HG02623 (cell line): ENCODE data around the gene MSMO1.
"Not testable (repeated sequence)": the region's sequence is repeated elsewhere in the genome, so short reads cannot be mapped to it uniquely, and the experiment has no call there.

Source experiments
- ATAC-seq: cut with Tn5 transposase; IDR thresholded peaks from one replicate; pipeline ENCODE4 v1.9.1; 2021; ENCODE audit warnings: moderate library complexity; ENCODE audit not compliant: unreplicated experiment

MSMO1 gene

DNA sequence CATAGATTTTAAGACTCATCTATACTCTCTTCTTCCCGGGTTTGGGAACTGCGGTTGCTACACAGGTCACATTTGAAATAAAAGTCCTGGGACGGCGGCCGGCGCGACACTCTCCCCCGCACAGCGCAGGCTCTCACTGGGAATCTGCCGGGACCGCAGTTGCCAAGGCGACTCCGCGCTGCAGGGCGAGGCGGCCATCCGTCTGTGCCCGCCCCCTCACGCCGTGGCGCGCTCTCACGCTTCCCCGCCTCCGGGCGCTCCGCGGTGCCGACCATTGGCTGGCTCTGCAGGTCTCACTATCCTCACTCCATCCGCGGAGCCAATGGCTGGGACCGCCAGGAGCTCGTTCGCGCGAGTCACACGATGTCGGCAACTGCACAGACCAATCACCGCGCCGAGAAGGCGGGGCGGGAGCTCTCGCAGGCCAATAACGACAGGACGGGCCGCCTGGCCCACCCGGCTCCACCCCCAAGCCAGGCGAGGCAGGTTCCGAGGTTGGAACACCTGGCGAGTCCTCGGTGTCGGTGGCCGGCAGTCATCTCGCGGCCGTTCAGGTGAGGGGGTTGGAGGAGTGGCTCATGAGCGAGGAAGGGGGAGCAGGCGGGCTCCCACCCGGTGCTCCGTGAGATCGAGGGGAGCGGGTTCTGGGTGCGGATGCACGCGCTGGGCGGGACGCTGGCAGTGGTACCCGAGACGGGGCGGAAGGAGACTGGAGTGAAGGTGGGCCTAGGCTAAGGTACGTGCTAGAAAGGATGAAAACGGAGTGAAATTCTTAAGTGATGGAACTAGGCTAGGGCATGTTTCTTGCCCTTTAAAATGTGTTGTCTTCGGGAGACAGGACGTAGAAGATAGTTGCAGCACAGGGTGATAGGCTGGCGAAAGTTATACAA is at the start of gene MSMO1:
TSS of gene MSMO1 (plus strand) at position 459 of the 890 bp plus-strand sequence. CDS start 5,702 bp downstream, outside the sequence.
- ATAC-seq = peak; percentile 97

DNA sequence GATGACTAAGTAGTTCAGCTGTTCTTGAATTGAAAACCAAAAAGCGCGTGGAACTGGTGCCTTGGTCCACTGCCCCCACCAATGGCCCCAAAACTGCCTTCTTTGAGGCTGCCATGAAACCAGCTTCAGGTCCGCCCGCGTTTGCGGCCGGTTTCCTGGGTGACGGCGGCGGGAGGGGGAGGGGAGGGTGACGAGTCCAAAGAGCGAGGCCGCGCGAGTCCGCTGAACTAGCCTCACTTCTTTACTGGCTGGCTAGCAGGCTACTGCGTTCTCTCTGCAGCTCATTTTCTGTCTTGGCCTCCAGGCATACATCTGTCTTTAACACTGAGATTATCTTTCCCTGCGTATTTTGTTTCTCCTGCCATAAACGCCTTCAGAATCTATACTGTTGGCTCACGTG is 47.9 kb upstream of the MSMO1 start:
- not testable (repeated sequence) for ATAC-seq

DNA sequence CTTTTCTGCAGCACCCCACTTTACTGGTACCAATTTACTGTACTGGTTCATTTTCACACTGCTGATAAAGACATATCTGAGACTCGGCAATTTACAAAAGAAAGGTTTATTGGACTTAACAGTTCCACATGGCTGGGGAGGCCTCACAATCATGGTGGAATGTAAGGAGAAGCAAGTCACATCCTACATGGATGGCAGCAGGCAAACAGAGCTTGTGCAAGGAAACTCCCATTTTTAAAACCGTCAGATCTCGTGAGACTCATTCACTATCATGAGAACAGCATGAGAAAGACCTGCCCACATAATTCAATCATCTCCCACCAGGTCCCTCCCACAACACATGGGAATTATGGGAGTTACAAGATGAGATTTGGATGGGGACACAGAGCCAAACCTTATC is 42.8 kb upstream of the MSMO1 start:
- not testable (repeated sequence) for ATAC-seq

DNA sequence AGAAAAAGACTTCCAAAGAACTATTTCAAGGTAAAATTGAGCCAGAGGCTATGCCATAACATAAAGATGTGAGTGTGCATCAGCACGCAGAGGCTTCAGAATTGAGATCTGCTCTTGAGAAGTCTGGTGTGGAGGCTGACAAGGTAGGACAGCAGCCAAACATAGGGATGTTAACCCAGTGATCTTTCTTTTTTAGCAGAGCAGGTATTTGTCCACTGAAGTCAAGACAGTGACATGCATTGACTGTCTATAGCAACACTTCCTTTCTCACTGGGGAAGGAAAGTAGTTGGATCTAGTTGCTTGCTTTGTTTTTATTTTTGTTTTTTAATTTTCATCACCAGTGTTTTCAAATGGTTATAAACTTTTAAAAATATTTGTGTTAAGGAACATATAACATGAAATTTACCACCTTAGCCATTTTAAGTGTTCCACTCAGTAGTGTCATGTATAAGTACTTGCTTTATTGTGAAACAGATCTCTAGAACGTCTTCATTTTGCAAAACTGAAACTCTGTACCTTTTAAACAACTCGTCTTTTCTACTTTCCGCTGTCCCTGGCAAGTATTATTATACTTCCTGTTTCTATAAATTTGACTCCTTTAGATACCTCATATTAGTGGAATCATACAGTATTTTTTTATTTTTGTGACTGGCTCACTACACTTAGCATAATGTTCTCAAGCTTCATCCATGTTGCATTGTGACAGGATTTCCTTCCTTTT is 40.7 kb upstream of the MSMO1 start:
- peak; percentile 73 for ATAC-seq

DNA sequence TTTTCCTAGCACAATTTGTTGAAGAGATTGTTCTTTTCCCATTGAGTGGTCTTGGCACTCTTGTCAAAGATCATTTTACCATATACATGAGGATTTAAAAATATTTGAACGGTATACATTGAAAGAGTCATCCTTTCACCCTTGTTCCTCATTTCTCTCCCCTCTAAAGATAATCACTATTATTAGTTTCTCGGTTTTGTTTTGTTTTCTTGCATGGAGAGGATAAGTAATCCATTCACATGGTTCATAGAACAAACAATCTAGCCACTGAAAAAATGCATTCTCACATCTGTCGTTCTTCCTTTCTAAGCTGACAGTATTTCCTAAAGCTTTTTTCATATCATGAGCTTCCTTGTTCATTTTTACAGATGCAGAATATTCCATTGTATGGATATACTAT is 39.2 kb upstream of the MSMO1 start:
- no peak for ATAC-seq

DNA sequence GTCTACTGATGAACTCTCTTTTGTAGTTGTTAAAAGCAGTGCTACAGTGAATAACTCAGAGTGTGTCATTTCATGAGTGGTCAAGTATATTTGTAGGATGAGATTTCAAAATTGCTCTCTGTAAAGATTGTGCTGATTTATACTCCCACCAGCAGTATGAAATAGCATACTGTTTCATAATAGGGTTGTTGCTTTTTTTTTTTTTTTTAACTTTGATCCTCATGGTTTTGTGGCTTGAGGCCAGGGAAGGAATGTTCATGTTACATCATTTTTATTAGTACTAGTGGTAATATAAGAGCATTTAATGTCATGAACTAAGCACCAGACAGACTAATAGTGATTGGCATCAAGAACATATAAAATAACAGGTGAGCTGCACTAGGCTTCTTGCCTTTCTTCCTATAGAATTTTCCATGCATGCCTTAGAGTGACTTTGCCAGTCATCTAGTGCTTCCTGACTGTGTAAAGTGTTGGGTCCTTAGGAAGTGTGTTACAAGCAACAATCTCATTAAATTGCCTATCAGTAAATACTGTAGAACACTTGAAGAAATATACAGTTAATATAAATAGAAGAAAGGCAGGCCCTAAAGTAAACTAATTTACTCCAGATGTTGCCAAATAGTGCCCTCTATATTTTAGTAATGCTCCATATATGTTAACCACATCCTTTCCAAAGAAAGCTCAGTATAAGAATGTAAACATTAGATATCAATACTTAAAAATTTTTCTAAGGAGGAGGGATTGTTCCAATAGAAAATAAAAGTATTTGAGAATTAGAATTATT is 38.6 kb upstream of the MSMO1 start:
- ATAC-seq = no peak

DNA sequence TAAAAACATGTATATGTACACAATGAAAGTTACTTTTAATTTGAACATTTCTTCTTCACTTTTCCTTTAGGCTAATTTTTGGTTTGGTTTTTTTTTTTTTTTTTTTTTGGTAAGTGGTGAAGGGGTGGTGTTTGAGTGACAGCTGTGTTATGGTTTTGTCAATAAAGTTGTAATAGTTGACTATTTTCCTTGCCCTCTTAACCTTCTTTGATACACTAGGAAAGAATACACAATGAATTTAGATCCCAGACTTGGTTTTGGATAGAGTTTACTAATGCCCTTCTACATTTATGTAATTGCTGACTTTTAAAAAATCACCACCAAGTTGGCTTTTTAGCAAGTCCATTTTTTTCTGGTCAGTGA is 38.1 kb upstream of the MSMO1 start:
- no peak for ATAC-seq

DNA sequence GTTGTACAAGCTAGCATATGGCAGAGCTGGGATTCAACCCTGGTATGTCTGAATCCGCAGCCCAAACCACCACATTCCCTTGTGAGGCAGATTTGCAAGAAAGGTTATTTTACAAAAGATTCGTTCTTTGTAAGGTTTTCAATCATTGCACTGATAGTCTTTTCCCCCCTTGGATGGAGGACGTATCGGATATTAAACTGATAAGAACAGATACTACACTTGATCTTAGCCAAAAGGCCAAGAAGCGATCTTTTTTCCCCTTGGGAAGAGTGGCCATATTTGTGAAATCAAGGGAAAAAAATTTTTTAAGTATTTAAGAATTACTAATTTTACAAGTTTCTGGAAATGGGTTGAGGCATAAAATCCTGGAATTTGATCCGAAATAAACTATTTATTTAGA is 34.4 kb upstream of the MSMO1 start:
- no peak for ATAC-seq

DNA sequence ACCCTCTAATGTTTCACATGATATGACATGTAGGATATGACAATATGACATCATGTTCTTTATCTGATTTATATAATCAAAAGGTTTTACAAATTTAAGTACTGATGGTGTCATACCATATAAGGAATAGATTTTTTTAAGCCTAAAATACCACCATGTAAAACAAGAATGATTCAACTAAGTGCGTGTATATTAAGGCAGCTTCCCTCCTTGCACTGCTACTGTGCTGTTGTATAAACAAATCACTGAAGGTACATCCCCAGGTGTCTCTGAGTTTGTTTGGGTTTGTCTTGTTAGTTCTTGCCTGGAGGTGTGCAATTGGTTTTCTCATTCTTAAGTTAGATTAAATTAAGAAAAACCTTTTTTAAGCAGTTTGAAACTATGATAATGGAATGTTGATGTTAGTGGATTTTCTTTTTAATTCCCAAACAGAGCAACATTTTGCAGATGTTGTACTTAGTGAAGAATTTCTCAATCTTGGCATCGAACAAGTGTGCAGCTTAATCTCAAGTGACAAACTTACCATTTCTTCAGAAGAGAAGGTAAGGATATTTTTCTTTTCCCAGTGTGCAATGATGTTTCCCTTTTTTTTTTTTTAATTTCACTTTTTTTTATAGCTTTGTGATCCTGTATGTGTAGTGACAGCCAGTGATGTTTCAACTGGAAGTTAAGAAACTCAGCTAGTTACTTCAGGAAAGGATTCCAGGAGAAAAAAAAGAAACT is 33.4 kb upstream of the MSMO1 start:
- ATAC-seq = no peak

DNA sequence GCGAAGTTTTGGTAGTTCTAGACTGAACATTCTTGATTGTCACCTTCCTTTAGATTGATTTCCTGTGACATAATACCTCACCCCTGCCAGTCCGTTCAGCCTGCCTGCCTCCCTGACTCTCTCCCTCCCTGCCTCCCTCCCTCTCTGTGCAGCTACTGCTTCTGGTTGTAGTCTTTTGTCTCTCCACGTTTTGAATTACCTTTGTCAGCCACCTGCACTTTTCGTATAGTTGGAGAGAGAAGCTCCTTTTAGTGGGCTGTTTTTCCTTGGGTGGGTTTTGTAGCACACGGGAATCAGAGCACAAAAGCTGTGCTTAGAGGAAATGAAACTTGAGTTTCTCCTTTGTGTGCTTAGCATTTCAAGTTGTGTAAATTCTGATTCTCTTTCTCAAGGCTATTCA is 32.6 kb upstream of the MSMO1 start:
- peak; percentile 90 for ATAC-seq

DNA sequence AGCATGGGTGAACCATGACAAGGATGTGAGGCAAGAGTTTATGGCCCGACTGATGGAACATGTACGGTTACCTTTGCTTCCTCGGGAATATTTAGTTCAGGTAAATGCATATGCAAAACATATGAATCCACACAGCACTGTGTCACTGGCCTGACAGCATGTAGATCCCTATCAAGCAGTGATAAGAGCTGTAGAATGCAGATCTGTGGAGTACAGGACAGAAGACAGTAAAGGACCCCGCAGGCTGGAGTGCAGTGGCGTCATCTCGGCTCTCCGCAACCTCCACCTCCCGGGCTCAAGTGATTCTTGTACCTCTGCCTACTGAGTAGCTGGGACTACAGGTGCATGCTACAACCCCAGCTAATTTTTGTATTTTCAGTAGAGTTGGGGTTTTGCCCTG is 29.8 kb upstream of the MSMO1 start:
- no peak for ATAC-seq

DNA sequence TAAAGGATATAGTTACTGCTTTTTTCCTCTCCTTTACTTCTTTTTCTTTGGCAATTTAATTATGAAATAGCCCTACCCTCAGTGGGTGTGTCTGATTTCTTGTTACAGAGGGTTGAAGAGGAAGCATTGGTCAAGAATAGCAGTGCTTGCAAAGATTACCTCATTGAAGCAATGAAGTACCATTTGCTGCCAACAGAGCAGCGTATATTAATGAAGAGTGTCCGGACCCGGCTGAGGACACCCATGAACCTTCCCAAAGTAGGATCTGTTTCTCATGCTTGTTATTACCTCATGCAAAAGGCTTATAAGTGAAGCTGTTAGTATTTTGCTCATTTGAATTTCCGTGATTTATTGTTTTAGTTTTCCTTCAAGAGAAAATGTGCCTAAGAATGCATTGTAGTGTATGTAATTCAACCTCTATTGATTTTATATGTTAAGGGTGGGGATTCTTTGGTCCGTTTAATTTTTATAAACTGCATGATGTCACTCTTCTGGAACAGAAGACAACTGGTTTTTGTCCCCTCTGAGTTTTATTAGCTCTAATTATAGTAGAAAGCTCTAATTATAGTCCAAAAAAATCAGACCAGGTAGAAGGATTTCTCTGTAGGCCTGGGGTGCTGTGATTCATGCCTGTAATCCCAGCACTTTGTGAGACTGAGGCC is 27.9 kb upstream of the MSMO1 start:
- ATAC-seq = no peak

DNA sequence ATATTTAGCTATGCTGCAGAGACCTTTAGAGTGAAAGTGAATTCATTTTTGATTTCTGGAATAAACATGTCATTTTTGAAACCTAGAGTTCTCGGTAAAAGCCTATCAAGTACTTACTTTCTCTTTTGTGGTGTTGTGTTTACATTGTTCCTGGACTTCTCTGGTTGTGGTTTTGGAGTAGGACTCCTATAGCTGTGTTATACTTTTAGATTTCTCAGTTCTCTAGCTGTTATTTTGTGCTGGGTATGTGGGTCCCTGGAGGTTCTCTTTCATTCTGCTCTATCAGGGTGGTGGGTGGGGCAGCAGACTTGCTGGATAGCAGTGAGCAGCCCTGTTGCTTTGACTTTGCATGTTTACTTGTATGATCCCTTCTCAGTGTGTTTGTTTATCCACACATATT is 25.6 kb upstream of the MSMO1 start:
- ATAC-seq = peak; percentile 81

DNA sequence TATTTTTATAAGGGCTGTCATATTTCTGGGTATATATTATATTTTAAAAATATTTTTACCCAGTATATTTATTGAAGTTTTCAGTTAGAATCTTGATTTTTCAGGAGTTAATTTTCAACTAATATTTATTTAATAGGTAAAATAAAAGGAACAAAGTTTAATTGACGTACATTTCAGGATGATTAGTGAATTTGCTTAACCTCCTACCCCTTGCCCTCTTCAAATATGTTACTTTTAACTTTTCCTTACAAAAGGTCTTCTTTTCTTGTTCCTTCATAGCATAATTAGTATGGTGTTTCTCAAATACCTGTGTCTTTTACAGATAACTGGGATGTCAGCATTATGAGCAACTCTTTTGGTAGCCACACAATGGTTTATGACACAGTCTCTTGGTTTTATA is 24.8 kb upstream of the MSMO1 start:
- no peak for ATAC-seq

DNA sequence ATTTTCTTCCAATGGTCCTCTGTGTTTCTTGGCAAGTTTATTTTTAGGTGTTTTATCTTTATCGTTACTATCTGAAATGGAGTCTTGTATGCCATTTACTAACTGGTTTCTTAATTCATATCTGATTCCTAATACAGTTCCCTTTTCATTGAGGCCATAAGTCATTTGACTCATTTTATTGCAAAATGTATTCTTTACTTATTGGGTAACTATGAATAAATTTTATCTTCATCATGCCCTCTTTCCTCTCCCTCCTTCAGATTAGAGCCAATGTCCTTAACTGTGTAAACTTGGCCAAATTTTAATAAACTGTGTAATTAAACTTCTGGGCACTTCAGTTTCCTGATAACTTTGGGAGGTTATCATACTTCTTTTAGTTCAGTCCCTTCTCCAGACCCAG is 19.3 kb upstream of the MSMO1 start:
- ATAC-seq = no peak

DNA sequence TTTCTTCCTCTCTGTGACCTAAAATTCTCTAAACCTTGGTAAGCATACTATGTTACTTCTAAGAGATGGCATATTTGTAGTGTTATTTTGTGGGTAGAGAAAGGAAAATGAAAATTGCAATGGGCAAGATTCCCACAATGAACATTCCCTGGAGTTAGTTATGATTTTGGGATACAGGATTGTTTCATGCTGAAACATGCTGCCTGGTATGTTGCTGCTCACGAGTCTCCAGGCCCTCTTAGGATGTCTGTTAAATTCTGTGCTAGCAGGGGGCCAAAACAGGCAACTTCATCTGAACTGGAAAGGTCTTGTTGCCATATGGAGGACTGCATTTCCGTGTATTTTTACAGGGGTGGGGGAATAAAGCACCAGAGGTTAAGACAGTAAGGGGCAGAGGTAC is 18.9 kb upstream of the MSMO1 start:
- no peak for ATAC-seq

DNA sequence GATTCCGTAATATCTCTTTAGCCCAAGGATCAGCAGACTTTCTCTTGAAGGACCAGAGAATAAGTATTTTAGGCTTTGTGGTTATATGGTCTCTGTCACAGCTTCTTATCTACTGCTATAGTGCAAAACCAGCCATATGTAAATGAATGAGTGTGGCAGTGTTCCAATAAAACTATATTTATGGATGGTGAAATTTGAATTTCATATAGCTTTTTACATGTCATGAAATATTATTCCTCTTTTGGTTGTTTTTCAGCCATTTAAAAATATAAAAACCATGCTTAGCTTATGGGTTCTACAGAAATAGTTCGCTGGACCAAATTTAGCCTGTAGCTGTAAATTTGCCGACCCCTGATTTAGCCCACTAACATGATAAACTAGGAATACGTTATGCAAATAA is 18.0 kb upstream of the MSMO1 start:
- no peak for ATAC-seq

DNA sequence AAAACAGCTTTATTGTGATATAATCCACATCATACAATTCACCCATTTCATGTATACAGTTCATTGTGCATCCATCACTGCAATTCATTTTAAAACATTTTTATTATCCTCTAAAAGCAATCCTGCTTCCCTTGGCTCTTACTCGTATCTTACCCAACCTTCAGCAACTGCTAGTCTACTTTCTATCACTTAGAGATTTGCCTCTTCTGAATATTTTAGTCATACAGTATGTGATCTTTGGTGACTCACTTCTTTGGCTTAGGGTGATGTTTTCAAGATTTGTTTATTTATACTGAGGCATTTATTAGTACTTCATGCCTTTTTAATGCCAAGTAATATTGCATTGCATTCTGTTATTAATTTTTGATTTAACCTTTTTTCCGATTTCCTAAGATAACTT is 15.0 kb upstream of the MSMO1 start:
- ATAC-seq = no peak

DNA sequence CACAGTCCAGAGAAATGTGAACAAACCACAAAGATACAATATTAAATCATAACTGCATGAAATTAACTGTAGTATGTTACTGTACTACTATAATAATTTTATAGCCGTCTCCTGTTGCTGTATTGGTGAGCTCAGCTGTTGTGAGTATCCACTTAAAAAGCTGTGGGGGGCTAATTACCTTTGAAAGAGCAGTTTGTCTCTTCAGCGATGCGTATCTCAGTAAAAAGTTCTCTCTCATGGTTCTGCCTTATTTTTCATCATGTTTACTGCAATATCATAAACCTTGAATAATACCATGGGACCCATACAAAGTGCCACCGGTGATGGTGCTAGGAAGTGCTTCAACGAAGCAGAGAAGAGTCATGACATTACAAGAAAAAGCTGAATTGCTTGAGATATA is 8.4 kb upstream of the MSMO1 start:
- ATAC-seq = no peak

DNA sequence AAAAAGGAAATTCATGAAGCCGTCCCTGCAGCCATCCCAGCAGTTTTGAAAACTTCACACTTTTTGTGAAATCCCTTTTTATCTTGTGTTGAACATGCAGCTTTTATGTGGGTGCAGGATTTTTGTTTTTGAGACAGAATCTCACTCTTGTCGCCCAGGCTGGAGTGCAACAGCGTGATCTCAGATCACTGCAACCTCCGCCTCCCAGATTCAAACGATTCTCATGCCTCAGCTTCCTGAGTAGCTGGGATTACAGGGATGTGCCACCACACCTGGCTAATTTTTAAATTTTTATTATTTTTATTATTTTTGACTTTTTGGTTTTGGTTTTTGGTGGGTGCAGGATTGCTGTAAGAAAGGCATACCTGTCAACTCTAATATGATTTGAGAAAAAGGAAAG is 8.0 kb upstream of the MSMO1 start:
- ATAC-seq = no peak
